GOT3 (cell line): ENCODE results near the gene TRPM3.
"Not testable (repeated sequence)": the region's sequence is repeated elsewhere in the genome, so short reads cannot be mapped to it uniquely, and the experiment has no call there.

Experiments used
- DNase-seq: peaks from one replicate; lab custom pipeline; 2025; ENCODE audit warnings: mixed read lengths; lab: John Stamatoyannopoulos, UW

Gene TRPM3

DNA sequence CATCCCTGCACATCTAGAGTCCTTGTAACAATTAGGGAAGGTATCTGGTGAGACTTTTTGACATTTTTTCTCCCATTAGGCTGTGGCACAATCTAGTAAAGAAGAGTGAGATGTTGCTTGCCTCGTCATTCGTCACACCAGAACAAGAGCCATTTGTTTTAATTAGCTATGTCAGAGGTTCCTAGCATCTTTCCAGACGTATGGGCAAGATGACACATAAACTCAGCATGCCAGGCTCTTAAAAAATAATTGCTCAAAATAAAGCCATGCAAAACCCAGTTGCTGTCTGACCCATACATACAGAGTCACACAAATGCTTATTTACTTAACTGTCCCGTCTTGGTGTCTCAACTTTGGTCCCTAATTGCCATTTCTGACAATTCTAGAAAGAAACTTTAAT lies 125.9 kb downstream of the TRPM3 start:
- no peak for DNase-seq

DNA sequence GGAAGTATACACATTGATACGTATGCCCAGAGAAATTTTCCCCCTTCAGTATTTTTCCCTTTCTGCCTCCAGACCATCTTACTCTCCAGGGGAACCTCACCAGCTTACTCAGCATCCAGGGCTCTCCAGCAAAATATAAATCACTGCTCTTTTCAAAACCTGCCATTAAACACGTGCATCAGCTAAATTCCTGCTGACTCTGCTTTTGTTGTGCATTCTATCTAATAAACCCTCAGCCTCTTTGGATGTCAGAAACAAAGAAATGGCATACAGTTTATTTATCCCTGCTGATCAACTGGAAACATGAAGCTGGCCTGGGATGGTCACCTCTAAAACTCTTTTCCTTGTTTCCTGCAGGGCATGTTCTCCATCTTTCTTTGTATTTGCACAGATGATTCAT lies 126.8 kb downstream of the TRPM3 start:
- DNase-seq: no peak

GRCh38 chr9:70988551-70988950 lies 132.9 kb downstream of the TRPM3 start:
- no peak for DNase-seq

GRCh38 chr9:70987986-70988385 lies 133.4 kb downstream of the TRPM3 start:
- no peak for DNase-seq

- no peak for DNase-seq
Measured at GRCh38 chr9:70986984-70987383, 134.4 kb downstream of the TRPM3 start.

DNA sequence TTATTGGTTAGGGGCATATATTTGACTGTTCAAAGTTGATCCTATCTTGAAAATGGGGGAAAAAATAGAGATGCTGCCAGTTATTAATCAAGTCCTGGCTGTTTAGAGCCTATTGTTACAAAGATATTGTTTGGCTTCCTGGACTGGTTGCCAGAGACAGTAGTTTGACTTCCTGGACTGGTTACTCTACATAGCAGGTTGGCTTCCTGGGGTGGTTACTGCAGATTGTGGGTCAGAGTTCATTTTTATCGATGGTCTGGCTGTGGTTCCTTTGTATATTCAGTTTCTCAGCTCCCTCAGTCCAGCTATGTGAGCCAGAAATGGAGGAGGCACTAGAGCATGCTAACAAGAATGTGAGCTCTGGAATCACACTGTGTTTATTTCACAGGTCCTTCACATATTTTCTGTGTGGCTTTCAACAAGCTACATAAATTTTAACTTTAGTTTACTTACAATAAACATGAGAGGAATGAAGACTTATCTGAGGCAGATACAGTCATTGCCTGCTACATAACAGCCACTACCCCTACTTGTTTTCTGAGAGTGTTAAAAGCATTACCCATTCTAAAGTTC lies 137.6 kb downstream of the TRPM3 start:
- DNase-seq: no peak

GRCh38 chr9:70981312-70981711 lies 140.1 kb downstream of the TRPM3 start:
- DNase-seq: no peak

- DNase-seq: no peak
Measured at GRCh38 chr9:70979966-70980365, 141.5 kb downstream of the TRPM3 start.

- no peak for DNase-seq
Measured at GRCh38 chr9:70978085-70978484, 143.3 kb downstream of the TRPM3 start.

GRCh38 chr9:70975821-70976220 lies 145.6 kb downstream of the TRPM3 start:
- DNase-seq: no peak

DNA sequence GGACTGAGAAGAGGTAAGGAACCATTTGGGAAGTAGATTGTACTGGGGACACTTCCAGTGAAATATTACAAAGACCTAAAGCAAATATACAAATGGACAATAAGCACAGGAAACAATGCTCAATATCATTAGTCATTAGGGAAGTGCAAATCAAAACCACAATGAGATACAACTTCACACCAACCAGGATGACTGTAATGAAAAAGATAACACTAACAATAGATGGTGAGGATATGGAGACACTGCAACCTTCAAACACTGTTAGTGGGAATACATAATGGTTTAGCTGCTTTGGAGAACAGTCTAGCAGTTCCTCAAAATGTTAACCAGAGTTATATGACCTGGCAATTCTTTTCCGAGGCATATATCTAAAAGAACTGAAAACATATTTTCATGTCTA lies 149.7 kb downstream of the TRPM3 start:
- DNase-seq: no peak

DNA sequence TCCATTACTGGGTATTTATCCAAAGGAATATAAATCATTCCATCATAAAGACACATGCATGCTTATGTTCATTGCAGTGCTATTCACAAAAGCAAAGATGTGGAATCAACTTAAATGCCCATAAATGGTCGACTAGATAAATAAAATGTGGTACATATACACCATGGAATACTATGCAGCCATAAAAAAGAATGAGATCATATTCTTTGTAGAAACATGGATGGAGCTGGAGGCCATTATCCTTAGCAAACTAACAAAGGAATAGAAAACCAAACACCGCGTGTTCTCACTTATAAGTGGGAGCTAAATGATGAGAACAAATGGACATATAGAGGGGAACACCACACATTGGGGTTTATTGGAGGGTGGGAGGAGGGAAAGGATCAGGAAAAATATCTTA lies 155.0 kb downstream of the TRPM3 start:
- not testable (repeated sequence) for DNase-seq

- DNase-seq: no peak
Measured at GRCh38 chr9:70964861-70965260, 156.6 kb downstream of the TRPM3 start.

DNA sequence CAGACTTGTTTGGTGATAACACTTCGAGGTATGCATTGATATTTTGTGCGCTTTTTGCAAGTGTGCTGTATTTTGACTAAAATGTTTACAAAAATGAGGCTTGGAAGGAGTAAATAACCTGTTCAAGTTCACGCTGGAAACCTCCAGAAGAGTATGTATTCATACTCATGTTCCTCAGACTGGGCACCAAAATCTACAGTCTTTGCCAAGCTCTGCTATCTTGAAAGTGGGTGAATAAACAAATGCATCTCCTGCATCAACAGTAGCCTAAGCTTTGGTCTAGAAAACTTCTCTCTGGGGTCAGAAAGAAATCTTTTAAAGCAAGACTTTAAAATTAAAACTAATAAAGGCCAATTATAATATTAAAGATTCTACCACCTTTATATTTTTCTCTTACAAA lies 157.9 kb downstream of the TRPM3 start:
- no peak for DNase-seq

DNA sequence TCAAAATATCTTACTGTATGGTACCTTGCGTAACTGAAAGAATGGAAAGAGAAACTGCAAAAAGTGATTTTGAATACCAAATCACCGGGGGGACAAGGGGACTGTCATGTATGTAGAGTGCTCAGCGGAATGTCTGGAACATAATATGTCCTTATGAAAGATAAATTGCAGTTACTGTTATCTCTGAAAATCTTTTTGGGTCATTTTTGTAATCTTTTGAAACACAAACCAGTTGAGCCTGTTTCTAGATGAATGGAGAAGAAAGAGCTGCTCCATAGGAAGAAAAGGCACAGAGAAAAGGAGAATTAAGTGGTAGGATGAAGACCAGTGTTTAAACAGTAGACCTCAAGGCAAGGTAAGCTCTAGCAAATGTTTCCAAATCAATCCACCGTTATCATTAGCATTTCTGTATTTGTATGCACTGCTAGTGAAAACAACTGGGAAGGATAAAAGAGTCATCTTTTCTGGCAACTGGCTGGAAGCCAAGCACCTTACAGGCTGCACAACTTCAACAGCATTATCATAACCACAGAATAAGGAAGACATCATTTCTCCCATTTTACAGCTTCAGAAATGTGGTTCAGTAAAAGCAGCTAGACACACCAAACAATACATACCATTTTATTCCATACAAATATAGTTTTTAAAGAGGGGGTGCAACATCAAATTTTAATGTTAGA lies 158.5 kb downstream of the TRPM3 start:
- DNase-seq: no peak

GRCh38 chr9:70959366-70959765 lies 162.1 kb downstream of the TRPM3 start:
- no peak for DNase-seq

DNA sequence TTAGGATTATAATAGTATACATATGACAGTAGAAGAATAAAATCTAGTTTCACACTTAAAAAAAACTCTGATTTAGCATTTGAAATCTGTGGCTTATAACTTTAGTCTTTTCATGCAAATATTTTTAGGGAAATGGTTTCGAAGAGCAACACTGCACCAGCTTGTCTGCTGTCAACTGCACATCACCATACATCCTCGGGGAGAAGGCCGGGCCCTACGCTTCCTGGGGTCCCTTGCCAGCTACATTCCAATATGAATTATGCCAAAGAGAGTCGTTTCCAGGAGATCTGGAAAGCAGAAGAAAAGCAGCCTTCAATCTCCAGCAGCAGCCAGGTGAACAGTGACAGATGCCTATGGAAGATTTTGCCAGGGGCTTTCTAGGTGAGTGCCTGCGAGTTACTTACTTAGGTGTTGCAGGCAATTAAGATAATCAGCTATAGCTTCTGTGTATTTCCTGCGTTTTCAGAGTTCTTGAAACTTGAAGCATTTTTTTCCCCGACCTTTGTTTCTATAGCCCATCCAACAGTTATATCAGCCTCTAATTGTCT lies 166.8 kb downstream of the TRPM3 start:
- DNase-seq: no peak

GRCh38 chr9:70954126-70954525 lies 167.3 kb downstream of the TRPM3 start:
- DNase-seq: no peak

DNA sequence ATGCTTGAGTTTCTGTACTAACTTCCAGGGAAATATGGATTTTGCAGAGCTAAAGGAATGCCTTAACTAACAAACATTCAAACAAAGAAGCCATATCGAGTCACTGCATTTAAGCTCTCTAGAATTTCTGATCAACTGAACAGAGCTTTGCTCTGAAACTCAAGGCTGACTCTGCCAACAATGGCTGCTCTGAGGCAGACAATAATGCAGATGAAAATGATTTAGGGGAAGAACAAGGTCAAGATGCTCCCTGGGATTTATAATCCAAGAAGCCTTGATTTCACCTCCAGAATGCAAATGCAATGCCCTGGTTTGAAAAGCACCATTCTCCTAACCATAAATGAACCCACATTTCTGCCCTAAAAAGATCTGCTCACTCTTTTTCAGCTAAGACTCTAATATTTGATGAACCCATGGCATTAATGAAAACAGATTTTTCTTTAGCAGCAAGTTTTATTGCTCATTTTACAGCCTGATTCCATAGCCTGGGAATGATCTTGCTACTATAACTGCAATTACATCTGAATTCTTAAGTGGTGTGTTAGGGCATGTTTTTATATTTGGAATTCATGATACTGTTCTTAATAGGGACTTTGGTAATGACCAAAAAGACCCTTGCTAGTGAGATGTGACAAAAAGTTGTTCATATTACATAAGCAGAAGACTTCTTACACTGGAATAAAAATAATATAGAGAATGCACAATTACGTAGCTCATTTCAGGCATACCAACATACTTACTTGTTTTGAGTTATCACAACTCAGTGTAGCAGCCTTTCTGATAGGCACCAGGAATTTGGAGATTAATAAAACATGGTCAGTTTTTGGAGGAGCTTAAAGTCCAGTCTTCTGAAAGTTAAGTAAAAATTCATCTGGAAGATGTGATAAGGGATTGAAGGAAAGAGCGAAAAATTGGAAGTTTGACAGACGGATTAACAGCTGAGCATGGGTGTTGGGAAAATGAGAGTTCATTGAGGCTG lies 169.4 kb downstream of the TRPM3 start:
- no peak for DNase-seq

DNA sequence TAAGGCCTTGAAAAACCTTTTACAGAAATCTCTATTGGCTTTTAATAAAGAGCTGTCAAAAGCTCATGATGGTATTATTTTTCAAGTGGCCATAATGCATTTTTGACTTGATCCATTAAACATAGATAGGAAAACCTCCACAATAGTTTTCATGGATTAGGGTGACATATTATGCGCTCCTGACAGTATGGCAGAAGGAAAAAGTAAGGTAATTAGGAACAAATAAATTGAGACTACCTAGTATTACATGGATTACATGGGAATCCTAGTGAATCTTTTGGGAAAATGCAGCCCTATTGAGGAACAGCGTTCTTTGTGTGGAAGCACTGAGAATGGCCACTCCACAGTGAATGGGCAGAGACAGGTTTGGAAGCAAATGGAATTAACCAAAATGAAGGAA lies 171.2 kb downstream of the TRPM3 start:
- DNase-seq: no peak

DNA sequence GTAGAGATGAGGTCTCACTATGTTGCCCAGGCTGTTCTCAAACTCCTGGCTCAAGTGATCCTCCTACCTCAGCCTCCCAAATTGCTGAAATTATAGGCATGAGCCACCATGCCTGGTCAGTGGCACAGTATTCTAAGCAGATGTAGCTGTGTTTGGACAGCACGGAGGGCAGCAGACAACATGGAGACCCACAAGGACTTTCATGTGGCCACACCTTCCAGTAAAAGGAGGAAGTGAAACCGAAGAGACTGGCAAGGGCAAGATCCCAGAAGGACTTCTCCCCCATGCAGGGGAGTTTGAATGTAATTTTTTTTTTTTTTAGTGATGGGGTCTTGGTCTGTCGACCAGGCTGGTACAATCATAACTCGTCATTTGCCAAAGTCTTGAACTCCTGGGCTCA lies 172.2 kb downstream of the TRPM3 start:
- DNase-seq: no peak

DNA sequence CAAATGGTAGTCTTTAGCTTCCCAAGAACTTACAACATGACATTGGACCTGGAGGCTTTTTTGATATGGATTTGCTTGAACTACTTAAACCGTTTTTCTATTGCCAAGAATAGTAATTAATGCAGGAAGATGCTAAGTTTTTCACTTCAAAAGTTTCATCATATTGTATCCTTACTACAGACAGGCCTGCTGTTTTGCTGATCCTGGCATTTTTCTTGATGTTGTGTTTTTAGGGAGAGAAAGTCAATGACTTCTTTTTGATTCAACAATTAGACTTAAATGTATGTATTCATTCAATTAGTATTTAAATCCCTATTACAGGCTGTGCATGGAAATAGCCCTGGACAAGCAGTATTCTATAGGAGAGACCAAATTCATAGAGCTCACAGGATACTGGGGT lies 172.7 kb downstream of the TRPM3 start:
- DNase-seq: no peak

DNA sequence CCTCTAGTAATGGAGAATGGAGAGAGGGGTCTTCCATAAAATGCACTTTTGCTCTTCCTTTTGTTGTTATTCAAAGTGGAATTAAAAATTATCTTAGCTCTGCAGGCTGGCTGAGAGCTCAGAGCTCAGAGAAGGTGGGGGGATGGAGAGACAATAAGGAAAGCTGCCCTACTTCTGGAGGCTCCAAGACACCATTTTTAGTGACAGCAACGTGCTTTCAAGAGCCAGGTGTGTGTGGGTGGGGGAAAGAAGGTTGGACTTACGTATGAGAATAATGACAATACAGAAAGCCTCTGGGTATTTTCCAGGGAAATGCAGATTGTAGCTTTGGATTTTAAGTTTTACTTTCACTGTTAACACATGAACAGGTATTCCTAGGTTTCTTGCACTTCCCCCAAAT lies 173.9 kb downstream of the TRPM3 start:
- no peak for DNase-seq
